HFFc6 (cell line): ENCODE measurements around the gene STOX2. TPM values are rescaled to one million over a fixed set of nuclear protein-coding genes. Genes with fewer than 3 reads are reported as not detected.

ENCODE experiments used
- DNase-seq: peaks from one replicate; pipeline ENCODE4 v3.0.0-alpha.2; 2018
- H3K27ac Mint-ChIP-seq: 2 replicates; pipeline ENCODE4 v1.8.0; 2020; ENCODE audit warnings: mild to moderate bottlenecking, mixed read lengths
- H3K27me3 Mint-ChIP-seq: 2 replicates; pipeline ENCODE4 v1.8.0; 2021; ENCODE audit warnings: mild to moderate bottlenecking, moderate library complexity, mixed read lengths; ENCODE audit not compliant: insufficient read depth
- H3K36me3 Mint-ChIP-seq: 2 replicates; pipeline ENCODE4 v1.8.0; 2021; ENCODE audit warnings: low read depth, mixed read lengths
- H3K4me1 Mint-ChIP-seq: 2 replicates; pipeline ENCODE4 v1.8.0; 2020; ENCODE audit warnings: low read depth, mixed read lengths
- H3K4me3 Mint-ChIP-seq: 2 replicates; pipeline ENCODE4 v1.8.0; 2020; ENCODE audit warnings: mild to moderate bottlenecking, moderate library complexity, mixed read lengths
- H3K9me3 Mint-ChIP-seq: 2 replicates; pipeline ENCODE4 v1.8.0; 2020; ENCODE audit warnings: mild to moderate bottlenecking, mixed read lengths
- CTCF ChIP-seq: fragments of 200-600 bp; sonication (generic); IDR thresholded peaks from 2 replicates; pipeline ENCODE4 v1.5.0; 2021; ENCODE audit warnings: antibody characterized with exemption, mild to moderate bottlenecking
- total RNA-seq, 6 experiments: library from RNA; stranded (reverse); fragmentation: NEBNext Ultra II Directional; extraction: Animal tissue kit (Norgen Biotek cat#: 25700); gene quantifications; 2 replicates in 1 of 6; 3 replicates in 5 of 6; pipeline ENCODE4 v1.2.3, GENCODE V29; 2021

Gene STOX2
- total RNA-seq, 6 experiments from 2014 or later: 0.07 to 0.17 TPM; not detected in 4

GRCh38 chr4:183989931-183990330 is 84.8 kb downstream of the STOX2 start:
- Mint-ChIP-seq H3K27me3 (peaks cover 2% of the 10 kb centered on the region; the same call in 1 of the 2 replicates), H3K4me1 (no peaks in the 10 kb centered on the region), H3K4me3 (no peak overlapping the region), H3K27ac (no peak overlapping the region), H3K36me3 (no peaks in the 10 kb centered on the region), H3K9me3 (peaks cover 7% of the 10 kb centered on the region)
- DNase-seq: no peak
- TF ChIP-seq CTCF: no peak

GRCh38 chr4:183993676-183994075 is 88.6 kb downstream of the STOX2 start:
- Mint-ChIP-seq H3K36me3 (no peaks in the 10 kb centered on the region), H3K9me3 (peaks cover 16% of the 10 kb centered on the region), H3K4me3 (no peak overlapping the region), H3K4me1 (no peaks in the 10 kb centered on the region), H3K27ac (no peak overlapping the region), H3K27me3 (no peaks in the 10 kb centered on the region; the same call in 1 of the 2 replicates)
- no peak for TF ChIP-seq CTCF
- no peak for DNase-seq

- H3K9me3 Mint-ChIP-seq: peaks cover 29% of the 10 kb centered on the region
- no peak overlapping the region for H3K27ac Mint-ChIP-seq
- H3K27me3 Mint-ChIP-seq: no peaks in the 10 kb centered on the region; the same call in 1 of the 2 replicates
- no peak for TF ChIP-seq CTCF
- no peak for DNase-seq
- H3K4me1 Mint-ChIP-seq: no peaks in the 10 kb centered on the region
- H3K36me3 Mint-ChIP-seq: no peaks in the 10 kb centered on the region
- H3K4me3 Mint-ChIP-seq: no peak overlapping the region
Observed at GRCh38 chr4:183995570-183995969, 90.5 kb downstream of the STOX2 start.

GRCh38 chr4:183996868-183997267 is 91.8 kb downstream of the STOX2 start:
- no peaks in the 10 kb centered on the region; the same call in 1 of the 2 replicates for H3K27me3 Mint-ChIP-seq
- no peak for TF ChIP-seq CTCF
- DNase-seq: peak; percentile 21
- H3K36me3 Mint-ChIP-seq: no peaks in the 10 kb centered on the region; the same call in 1 of the 2 replicates
- H3K4me3 Mint-ChIP-seq: no peak overlapping the region
- H3K4me1 Mint-ChIP-seq: no peaks in the 10 kb centered on the region
- peaks cover 38% of the 10 kb centered on the region for H3K9me3 Mint-ChIP-seq
- peak overlapping the region; percentile 37; the same call in 1 of the 2 replicates for H3K27ac Mint-ChIP-seq

GRCh38 chr4:183999435-183999834 is 94.3 kb downstream of the STOX2 start:
- Mint-ChIP-seq H3K27ac (no peak overlapping the region), H3K36me3 (no peaks in the 10 kb centered on the region; the same call in 1 of the 2 replicates), H3K4me3 (no peak overlapping the region), H3K9me3 (peaks cover 33% of the 10 kb centered on the region), H3K27me3 (no peaks in the 10 kb centered on the region; the same call in none of the 2 replicates), H3K4me1 (no peaks in the 10 kb centered on the region)
- TF ChIP-seq CTCF: no peak
- DNase-seq: no peak
